ENCODE data around the gene LIMCH1.

- no peak for TF ChIP-seq CTCF (IDR thresholded peaks at IDR 0.05)
- TF ChIP-seq EP300 (IDR thresholded peaks at IDR 0.05), result no peak
Measured at GRCh38 chr4:41628936-41629335, 91.0 kb downstream of the LIMCH1 start.
